GM19043 (cell line): Measurements from ENCODE around the gene GLB1L.
A peak's percentile ranks its signal among the peaks of the same experiment; 100 is the strongest.

Experiments used
- ATAC-seq: cut with Tn5 transposase; IDR thresholded peaks from one replicate; pipeline ENCODE4 v1.9.1; 2021; ENCODE audit warnings: low read depth; ENCODE audit not compliant: unreplicated experiment

The GLB1L gene

DNA sequence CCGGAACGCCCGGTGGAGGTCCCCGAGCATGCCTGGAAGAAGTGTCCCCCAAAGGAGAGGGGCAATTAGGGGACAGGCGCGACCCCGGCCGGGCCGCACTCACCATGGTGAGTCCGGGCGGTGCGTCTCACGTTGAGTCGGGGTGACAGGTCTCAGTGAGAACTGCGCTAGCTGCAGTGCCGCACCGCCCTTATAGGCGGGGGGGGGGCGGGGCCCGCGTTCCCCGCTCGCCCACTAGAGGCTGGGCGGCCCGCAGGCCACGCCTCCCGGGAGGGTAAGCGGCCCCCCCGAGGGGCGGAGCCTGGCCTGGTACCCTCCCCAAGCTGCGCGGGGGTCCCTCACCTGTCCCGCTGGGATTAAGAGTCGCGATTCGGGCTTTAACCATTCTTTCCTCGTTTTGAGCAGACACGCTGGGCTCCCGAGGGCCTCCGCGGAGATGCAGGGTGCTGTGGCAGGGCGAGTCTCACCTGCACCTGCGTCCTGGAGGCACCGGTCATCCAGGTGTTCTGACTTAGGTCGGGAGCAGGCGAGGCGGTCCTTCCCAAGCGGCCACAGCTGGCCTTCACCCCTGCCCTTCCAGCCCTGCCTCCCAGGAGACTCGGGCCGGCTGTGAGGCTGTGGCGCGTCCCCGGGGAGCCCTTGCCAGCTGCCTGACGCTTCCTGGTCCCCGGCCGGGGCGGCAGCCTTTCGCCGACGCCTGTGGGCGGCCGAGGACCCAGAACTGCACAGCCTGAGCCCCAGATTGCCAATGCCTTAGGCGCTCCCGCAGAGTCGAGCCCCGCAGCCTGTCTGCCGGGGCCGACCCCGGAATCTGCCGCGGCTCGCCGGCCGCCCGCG lies 8.7 kb upstream of the GLB1L start, which contains the start of gene TUBA4A:
Gene TUBA4A (minus strand): TSS at position 166 of the 837 bp plus-strand sequence. CDS start 60 bp downstream, at position 106.
- peak; percentile 40 for ATAC-seq

DNA sequence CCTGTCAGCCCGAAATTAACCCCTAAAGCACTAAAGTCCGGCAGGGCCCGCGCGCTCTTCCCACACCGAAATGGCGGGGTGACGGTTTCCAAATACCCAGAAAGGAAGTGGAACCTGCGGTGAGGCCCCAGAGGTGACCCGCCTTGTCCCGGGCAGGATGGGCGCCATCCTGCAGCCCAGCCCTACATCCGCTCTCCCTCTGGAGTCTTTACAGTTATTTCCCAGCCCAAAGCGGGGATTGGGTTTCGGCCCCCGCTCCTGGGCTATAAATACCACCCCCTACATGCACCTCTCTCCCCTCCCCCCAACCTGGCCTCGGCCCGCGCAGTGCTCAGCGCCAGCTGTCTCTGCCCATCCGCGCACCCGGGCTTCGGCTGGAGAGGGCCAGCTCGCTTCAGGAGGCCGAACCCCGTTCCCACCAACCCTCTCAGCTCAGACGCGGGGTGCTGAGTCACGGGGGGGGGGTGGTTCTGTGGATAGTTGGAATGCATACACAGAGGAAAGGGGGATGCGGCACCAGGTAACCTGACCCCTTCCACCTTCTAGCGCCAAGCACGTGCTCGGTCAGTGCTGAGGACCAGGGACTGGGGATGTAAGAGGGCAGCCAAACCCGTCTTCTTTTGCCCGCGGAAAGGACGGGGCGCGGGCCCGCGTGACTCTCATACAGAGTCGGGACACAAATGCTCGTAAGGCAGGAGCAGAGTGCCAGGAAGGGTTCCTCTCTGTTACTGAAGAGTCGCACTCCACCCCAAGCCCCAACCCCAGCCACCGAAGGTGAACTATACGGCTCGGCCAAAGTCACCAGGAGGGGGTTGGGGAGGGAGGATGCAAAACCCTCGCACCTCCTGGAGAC lies 7.9 kb upstream of the GLB1L start, which contains the start of gene TUBA4B:
Gene TUBA4B (plus strand): TSS at position 344 of the 853 bp plus-strand sequence. CDS start 165 bp downstream, at position 509.
- no peak for ATAC-seq

DNA sequence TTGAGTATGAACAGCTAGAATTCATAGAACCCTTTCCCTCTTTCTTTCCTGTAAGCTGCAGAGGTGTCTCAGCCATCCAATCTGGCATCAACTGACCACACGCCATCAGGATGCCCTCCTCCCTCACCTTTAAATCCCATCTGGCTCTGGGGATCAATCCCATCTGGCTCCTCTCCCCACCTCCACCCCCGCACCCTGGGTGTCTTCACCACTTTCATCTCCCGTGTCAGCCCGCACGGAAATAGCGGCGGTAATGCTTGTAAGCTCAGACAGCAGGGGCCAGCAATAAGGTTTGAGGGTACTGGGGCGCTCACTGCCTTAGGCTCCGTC lies 7.3 kb upstream of the GLB1L start:
- ATAC-seq, result no peak

DNA sequence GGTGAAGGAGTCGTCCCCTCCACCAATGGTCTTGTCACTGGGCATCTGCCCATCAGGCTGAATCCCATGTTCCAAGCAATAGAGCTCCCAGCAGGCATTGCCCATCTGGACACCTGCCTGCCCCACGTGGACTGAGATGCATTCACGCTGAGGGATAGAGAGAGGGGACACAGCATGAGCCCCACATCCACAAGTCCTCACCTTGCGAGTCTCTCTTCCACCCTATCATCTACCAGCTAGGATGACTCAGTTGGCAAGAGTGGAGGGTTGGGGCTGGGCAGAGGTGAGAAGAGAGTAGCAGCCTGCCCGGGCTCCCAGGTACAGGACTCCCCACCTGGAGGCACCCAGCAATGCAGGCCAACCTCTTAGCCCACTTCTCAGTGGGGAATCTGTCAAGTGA lies 6.8 kb upstream of the GLB1L start:
- ATAC-seq, result no peak

DNA sequence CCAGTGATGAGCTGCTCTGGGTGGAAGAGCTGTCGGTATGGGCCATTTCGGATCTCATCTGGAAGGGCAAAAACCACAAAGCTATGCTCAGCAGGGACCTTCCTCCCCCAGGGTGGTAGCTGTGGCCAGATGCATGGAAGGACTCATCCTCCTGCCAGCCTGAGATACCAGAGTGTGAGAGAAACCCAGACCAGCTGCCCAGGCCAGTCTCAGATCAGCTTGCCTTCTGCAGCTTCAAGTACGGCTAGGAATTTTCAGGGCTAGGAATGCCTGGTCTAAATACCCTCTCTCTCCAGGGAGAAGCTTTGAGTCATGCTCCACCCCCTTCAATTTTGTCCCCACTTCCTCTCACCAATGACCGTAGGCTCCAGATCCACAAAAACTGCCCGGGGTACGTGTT lies 6.4 kb upstream of the GLB1L start:
- ATAC-seq, result no peak

DNA sequence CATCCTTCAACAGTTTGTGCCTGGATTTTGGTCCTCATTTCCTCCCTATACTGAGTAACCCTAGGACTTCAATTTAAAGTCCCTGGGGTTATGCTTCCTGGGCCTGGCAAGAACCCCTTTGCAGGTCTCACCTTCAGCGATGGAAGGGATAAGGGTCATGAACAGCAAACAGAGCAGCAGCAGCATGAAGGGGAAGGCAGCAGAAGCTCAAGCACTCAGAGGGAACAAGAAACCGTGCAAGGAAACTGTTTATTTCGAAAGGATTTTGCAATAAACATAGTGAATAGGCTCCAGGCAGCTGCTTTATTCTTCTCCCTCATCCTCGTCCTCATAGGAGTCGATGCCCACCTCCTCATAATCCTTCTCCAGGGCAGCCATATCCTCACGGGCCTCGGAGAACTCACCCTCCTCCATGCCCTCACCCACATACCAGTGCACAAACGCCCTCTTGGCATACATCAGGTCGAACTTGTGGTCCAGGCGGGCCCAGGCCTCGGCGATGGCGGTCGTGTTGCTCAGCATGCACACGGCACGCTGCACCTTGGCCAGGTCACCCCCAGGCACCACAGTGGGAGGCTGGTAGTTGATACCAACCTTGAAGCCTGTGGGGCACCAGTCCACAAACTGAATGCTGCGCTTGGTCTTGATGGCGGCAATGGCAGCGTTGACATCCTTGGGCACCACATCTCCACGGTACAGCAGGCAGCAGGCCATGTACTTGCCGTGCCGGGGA lies 5.0 kb upstream of the GLB1L start:
- no peak for ATAC-seq

DNA sequence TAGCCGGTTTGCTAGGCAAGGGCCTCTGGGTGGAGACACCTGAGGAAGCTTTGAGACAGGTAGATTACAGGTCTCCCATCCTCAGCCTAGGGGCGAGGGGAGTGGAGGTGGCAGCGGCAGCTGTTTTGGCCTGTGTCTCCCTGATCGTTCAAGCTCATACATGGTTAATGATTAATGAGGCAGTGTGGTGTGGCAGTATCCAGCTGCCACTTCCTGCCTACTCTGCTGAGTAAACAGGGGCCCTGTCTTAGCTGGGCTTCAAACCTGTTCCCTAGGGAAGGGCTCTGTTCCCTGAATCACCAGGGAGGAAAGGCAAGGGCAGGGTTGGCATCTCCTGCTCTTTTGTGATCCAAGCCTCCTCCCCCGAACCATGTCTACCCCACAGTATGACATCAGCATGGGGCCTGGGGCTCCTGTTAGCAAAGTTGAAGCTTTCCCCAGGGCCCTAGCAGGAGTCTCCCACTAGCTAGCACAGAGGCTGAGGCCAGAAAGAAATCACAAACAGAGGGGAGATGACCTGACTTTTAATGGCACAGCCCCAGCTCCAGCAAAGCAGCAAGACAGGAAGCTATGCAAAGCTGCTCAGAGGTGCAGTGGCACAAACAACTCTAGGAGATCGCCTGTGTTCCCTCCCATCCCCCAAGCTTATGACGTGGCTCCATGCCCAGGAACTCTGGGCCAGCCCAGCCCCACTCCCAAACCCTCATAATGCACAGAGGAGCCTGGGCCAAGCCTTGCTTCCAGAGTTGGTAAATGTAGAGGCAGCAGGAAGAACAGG lies 4.1 kb upstream of the GLB1L start:
- peak; percentile 41 for ATAC-seq

DNA sequence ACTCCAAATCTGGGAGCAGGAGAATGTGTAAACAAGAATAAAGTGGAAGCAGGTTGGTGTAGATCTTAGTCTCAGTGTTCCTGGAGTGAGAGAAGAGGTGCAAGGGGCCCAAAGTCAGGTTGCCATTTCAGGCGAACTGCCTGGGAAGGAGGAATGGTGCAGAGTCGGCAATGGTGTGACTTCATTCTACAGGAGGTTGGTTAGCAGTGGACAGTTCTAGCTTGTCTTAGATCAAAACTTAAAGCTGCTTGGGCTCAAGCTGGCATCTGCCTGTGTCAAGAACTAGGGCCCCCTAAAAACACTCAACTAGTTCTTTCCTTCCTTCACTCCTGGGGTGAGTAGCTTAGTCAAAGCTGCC lies 3.6 kb upstream of the GLB1L start:
- ATAC-seq, result no peak

DNA sequence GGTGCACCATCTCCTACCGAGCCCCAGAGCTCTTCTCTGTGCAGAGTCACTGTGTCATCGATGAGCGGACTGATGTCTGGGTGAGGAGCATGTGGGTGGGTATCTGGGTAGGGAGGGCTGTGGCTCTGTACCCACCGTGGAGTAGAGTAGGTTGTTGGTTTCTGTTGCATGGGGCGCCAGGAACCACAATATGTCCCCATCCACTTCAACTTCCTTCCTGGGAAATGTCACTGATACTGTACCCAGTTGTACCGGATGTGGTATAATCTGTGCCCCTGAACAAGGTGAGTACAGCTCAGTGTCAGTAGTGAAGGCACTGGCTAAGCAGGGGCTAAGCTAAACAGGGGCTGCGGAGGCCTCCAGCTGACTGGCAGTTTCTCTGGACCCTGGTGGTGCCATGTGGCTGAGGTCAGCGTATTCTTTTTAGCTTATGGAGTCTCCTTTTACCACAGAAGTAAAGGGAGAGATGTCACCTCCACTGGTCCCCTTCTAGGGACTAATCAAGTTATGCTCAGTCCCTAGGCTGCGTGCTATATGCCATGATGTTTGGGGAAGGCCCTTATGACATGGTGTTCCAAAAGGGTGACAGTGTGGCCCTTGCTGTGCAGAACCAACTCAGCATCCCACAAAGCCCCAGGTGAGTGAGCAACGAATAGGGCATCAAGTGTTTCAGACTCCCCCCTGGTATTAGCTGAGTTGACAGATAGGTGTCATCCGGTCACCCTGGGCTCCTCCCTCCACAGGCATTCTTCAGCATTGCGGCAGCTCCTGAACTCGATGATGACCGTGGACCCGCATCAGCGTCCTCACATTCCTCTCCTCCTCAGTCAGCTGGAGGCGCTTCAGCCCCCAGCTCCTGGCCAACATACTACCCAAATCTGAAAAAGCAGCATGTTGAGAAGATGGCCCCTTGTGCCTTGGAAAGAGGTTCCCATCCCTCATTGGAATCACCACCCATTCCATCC lies 2.7 kb upstream of the GLB1L start:
- ATAC-seq, result no peak

DNA sequence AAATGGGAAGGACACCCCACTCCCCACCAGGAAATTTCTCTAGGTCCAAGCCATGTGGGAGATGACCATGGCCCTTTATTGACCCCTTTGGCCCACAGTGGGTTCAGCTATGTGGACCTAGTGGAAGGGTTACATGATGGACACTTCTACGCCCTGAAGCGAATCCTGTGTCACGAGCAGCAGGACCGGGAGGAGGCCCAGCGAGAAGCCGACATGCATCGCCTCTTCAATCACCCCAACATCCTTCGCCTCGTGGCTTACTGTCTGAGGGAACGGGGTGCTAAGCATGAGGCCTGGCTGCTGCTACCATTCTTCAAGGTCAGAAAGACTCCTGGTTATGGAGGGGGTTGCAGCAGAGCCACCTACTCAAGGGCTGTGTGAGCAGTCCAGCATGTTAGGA lies 1.3 kb upstream of the GLB1L start:
- ATAC-seq, result no peak

DNA sequence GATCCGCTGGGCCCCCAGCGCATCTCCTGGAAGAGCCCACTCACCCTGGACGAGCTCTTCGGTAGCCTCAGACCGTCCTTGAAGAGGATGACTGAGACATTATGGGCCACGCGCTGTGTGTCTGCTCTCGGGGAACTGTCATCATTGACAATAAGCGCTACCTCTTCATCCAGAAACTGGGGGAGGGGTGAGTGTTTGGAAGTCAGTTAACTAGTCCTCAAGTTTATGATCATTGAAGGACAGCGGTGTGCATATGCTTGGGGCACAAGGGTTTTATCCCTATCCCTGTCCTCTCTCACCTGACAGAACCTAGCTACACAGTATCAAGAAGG lies 621 bp upstream of the GLB1L start:
- ATAC-seq, result no peak

DNA sequence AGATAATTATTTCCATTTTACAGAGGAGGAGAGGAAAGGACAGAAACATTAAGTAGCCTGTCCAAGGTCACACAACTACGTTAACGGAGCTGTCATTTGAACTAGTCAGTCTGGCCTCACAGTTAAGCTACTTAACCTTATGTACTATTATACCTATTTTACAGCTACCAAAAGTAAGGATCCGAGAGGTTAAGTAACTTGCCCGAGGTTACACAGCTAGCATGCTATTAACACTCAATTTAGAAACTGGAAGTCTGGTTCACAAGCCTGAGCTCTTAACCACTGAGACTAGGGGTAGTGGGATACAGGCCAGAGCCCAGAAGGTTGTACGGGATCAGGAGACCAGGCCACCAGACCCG lies 476 bp downstream of the GLB1L start:
- ATAC-seq, result no peak

DNA sequence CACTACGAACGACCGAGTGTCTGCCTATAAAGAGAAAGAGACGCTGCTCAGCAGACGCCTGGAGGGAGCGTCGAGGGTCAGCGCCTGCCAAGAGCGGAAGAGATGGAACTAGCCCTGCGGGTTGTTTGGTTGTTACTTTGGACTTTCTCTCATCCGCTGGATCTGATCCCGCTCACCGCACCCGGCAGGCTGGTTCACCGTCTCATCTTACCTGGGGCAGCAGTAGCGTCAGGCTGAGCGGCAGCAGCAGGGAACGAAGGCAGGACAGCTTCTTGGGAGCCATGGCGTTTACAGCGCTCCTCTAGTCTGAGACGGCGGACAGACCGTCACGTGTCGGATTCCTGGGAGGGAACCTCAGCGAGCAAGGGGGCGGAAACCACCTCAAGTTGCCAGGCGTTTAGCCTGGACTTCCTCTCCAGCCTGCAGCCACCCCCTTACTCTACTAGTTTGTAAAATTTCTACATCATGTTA lies 1.9 kb downstream of the GLB1L start:
- no peak for ATAC-seq

DNA sequence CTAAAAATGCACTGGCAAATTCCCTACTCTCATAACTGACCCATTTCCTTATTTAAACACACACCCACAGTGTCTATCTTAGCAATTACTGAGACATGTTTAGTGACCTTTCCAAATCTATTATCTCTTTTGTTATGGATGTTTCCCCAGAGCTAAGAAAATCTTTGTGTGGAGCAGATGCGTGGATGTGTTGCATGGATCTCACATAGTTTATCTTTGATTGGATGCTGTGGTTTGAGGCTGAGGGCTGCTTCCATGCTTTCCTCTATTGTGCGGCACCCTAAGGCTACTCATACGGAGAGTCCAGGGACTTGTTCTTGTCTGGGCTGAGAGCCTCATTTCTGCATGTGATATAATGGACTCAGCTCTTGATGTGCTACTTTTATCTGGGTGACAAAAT lies 10.9 kb downstream of the GLB1L start:
- no peak for ATAC-seq

DNA sequence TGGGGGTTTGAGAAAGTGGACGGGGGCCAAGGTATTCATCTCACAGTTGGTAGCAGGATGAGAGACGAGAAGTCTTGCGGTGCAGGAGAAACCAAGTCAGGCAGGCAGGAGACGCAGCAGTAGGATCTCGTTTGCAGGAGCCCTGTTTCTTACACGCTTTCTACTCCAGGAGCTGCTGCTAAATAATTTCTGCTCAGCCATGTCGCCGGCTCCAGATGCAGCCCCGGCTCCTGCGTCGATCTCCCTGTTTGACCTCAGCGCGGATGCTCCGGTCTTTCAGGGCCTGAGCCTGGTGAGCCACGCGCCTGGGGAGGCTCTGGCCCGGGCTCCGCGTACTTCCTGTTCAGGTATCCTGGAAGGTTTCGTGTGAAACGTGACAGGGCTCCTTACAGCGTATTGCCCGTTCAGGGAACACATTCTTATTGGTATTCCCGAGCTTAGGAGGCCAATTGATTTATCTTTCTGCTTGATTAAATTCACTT lies 15.1 kb downstream of the GLB1L start:
- no peak for ATAC-seq

DNA sequence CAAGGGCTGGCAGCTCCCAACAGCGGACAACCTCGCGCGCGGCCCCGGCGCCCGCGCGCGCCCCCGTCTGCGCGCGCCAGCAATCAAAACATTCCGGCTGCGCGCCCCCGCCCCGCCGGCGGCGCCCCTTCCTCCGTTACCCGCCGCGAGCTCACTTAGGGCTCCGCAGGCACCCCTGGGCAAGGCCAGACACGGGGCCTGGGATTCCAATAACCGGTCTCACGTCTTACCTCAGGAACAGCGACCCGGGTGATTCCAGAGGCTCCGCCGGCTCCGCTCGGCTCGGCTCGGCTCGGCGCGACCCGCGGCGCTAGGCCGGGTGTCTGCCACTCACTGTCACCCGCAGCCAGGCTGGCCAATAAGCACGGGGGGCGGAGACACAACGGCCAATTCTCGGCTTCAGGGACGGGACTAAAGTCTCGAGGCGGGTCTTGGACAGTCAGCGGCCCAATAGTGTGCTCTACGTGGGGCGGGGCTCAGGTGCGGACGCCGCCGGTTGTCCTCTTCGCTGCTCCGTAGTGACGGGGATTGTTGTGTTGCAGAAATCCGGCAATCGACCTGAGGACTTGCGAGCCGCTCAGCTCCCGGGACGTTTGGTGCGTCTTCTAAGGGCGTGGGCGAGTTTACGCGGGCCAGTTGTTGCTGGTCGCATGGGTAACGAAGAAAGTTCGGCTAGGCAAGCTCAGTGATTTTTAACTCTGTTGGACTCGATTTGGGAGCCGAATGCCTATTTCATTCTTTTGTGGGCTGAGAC lies 15.8 kb downstream of the GLB1L start, which contains the start of the genes ANKZF1 and ATG9A:
Gene ANKZF1 (plus strand): TSS at position 502 of the 754 bp plus-strand sequence. CDS start 452 bp downstream, outside the sequence.
Gene ATG9A (minus strand): TSS at position 332 of the 754 bp plus-strand sequence. CDS start 1,612 bp downstream, outside the sequence.
- ATAC-seq, result peak; percentile 95

DNA sequence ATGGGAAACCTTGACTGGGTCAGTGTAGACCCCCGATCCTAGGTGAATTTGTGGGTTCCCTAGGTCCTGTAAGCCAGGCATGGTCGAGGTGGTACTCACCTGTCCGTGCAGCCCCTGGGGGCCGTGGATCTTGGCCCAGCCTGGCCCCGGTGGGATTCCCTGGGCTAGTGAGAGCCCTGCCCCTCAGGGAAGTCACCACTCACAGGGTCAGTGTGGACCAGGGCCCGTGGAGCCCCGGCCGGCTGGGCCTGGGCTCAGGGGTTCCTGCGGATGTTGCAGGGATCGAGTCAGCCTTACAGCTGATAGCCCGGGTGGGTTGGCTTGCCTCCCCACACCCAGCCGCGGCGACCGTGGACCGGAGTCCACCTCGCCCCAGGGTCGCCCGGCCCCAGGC lies 16.3 kb downstream of the GLB1L start:
- ATAC-seq, result peak; percentile 5
